DOHH2 (cell line): ENCODE measurements around the gene CRELD2.

Experiments
- EZH2phosphoT487 ChIP-seq: fragments of 200-600 bp; sonication (generic); IDR thresholded peaks from 2 replicates; pipeline ENCODE4 v1.6.1; 2017; ENCODE audit warnings: borderline replicate concordance, mild to moderate bottlenecking, antibody characterized with exemption, low read length, moderate library complexity, mixed read lengths
- TF ChIP-seq, protein P1 (sequence below): fragments of 200-600 bp; sonication (generic); IDR thresholded peaks from one replicate; pipeline ENCODE4 v1.5.1; 2014; ENCODE audit warnings: antibody characterized with exemption, mild to moderate bottlenecking, low read depth, low read length; ENCODE audit not compliant: poor library complexity, severe bottlenecking

DNA sequence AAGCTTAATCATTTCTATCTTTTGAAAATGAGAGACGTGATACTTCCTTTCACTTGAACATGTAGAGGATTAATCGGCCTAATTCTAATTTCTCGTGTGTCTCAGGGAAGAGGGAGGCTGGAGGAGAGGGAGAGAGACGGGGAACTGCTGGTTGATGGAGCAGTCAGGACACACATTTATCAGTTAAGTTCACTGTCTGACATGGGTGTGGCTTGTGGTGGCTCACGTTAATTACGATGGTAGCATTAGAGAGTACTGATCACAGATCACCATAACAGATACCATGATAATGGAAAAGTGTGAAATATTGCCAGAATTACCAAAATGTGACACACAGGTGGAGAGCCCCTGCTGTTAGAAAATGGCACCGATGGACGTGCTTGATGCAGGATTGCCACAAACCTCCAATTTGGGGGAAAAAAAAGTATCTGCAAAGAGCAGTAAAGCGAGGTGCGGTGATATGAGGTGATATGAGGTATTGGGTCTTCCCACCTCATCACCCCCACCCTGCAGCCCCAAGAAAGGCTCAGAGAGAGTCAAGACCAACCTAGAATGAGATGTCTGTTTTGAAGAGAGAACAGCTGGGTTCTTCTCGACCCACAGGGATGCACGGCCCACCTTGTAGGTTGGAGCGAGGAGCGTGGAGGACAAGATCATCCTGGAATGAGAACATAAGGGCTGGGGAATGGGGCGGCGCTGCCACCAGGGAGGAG, 45.0 kb upstream of the CRELD2 start:
- TF ChIP-seq, protein P1, sequence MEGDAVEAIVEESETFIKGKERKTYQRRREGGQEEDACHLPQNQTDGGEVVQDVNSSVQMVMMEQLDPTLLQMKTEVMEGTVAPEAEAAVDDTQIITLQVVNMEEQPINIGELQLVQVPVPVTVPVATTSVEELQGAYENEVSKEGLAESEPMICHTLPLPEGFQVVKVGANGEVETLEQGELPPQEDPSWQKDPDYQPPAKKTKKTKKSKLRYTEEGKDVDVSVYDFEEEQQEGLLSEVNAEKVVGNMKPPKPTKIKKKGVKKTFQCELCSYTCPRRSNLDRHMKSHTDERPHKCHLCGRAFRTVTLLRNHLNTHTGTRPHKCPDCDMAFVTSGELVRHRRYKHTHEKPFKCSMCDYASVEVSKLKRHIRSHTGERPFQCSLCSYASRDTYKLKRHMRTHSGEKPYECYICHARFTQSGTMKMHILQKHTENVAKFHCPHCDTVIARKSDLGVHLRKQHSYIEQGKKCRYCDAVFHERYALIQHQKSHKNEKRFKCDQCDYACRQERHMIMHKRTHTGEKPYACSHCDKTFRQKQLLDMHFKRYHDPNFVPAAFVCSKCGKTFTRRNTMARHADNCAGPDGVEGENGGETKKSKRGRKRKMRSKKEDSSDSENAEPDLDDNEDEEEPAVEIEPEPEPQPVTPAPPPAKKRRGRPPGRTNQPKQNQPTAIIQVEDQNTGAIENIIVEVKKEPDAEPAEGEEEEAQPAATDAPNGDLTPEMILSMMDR: no peak
- TF ChIP-seq EZH2phosphoT487: no peak
